ENCODE measurements around the gene BLTP1.

BLTP1 gene

GRCh38 chr4:122167369-122167768, 15.2 kb downstream of the BLTP1 start:
- DNase-seq (ENCODE audit: low read depth in 2 of 2), result no peak

DNA sequence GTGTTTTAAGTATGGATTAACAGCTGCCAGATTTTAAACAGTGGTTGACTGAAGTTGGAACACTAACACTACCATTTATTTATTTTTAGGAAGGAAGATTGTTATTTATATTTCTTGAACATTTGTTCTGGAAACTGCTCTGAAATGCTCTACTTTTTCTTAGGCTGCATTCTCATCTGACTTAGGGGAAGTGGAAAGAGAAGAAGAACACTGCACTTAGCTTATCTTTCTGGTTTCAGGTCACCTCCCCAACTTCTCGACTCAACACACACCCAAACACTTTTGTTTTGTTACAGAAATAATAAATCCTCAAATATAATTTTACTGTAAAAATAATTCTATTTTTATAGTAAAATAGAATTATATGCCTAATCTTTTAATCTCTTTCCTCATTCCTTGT, 18.6 kb downstream of the BLTP1 start:
- DNase-seq (ENCODE audit: low read depth in 2 of 2), result no peak

- no peak for DNase-seq (ENCODE audit: low read depth in 2 of 2)
These were observed 19.2 kb downstream of the BLTP1 start for GRCh38 chr4:122171323-122171722.

GRCh38 chr4:122172266-122172665, 20.1 kb downstream of the BLTP1 start:
- no peak for DNase-seq (ENCODE audit: low read depth in 2 of 2)

DNA sequence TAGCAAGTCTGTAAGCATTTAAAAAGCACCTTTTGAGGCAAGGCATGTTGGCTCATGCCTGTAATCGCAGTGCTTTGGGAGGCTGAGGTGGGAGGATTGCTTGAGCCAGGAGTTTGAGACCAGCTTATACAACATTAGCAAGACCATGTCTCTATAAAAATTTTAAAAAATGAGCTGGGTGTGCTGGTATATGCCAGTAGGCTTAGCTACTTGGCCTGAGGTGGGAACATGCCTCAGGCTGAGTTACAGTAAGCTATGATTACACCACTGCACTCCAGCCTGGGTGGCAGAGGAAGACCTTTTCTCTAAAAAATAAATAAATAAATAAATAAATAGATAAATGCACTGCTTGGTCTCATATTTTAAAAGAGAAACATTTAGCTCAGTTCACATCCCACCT, 26.8 kb downstream of the BLTP1 start:
- DNase-seq (ENCODE audit: low read depth in 2 of 2), result no peak

DNA sequence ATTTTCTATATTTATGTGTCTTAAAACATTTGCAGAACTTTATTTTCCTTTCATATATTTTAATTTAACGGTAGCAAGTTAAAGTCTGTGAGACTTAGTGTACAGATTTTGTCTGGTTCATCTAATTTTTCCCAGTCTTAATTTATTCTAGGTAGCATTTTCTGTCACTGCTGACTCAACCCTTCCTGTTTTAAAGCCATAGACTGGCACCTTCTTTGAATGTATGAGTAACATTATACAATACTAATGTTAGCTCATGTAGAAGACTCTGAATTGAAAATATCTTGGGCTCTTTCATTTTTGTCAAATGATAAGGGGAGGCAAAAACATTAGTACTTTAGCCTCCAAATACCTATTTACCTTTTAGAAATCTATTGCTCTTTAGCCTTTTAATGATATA, 43.6 kb downstream of the BLTP1 start:
- DNase-seq (ENCODE audit: low read depth in 2 of 2), result no peak
